Left ventricle myocardium inferior (tissue), 1 donor: ENCODE data around the gene USP21. TPM values are rescaled to one million over a fixed set of nuclear protein-coding genes. Genes with fewer than 3 reads are reported as not detected.

Experiments
- DNase-seq: peaks from one replicate; pipeline ENCODE4 v3.0.0-alpha.2; 2020
- H3K27ac ChIP-seq: fragments of 200-600 bp; replicated peaks from 2 replicates; pipeline ENCODE4 v1.8.0; 2021
- H3K27me3 ChIP-seq: fragments of 200-600 bp; 2 replicates; pipeline ENCODE4 v1.8.0; 2021; ENCODE audit warnings: low read depth
- H3K36me3 ChIP-seq: fragments of 200-600 bp; 2 replicates; pipeline ENCODE4 v1.8.0; 2021
- H3K4me1 ChIP-seq: fragments of 200-600 bp; 2 replicates; pipeline ENCODE4 v1.8.0; 2021
- H3K4me3 ChIP-seq: fragments of 200-600 bp; 2 replicates; pipeline ENCODE4 v1.8.0; 2021; ENCODE audit warnings: mild to moderate bottlenecking, moderate library complexity
- H3K9me3 ChIP-seq: fragments of 200-600 bp; replicated peaks from 2 replicates; pipeline ENCODE4 v1.8.0; 2021
- intact Hi-C: fragments of 100-400 bp; cut with micrococcal nuclease; formaldehyde crosslinking; loops from one replicate; pipeline ENCODE4 v1.11.0; 2022
- total RNA-seq: library from RNA; stranded (reverse); fragmentation: NEBNext Ultra II Directional; extraction: Animal tissue kit (Norgen Biotek cat#: 25700); gene quantifications from one replicate; pipeline ENCODE4 v1.2.1, GENCODE V29; 2021
- TF ChIP-seq, protein P1 (sequence below): fragments of 200-600 bp; IDR thresholded peaks from 2 replicates; pipeline ENCODE4 v1.8.0; 2021; ENCODE audit warnings: antibody characterized with exemption, mild to moderate bottlenecking, borderline replicate concordance
- donor health status: DM: no; HTN: yes; CAD: no; lungs with severe emphysema.

The USP21 gene
- total RNA-seq, 1 donor from 2014 or later, result 20.0 TPM

- intact Hi-C loops, result no loop called here
- H3K4me3 ChIP-seq, result no peak overlapping the region
- no peaks in the 10 kb centered on the region for H3K27me3 ChIP-seq
- TF ChIP-seq, protein P1, sequence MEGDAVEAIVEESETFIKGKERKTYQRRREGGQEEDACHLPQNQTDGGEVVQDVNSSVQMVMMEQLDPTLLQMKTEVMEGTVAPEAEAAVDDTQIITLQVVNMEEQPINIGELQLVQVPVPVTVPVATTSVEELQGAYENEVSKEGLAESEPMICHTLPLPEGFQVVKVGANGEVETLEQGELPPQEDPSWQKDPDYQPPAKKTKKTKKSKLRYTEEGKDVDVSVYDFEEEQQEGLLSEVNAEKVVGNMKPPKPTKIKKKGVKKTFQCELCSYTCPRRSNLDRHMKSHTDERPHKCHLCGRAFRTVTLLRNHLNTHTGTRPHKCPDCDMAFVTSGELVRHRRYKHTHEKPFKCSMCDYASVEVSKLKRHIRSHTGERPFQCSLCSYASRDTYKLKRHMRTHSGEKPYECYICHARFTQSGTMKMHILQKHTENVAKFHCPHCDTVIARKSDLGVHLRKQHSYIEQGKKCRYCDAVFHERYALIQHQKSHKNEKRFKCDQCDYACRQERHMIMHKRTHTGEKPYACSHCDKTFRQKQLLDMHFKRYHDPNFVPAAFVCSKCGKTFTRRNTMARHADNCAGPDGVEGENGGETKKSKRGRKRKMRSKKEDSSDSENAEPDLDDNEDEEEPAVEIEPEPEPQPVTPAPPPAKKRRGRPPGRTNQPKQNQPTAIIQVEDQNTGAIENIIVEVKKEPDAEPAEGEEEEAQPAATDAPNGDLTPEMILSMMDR, result peak; percentile 59
- H3K36me3 ChIP-seq, result no peaks in the 10 kb centered on the region
- no peaks in the 10 kb centered on the region for H3K9me3 ChIP-seq
- H3K27ac ChIP-seq, result no peak overlapping the region
- peaks cover 20% of the 10 kb centered on the region for H3K4me1 ChIP-seq
- no peak for DNase-seq
These were observed 19.5 kb upstream of the USP21 start for GRCh38 chr1:161139766-161140165.

DNA sequence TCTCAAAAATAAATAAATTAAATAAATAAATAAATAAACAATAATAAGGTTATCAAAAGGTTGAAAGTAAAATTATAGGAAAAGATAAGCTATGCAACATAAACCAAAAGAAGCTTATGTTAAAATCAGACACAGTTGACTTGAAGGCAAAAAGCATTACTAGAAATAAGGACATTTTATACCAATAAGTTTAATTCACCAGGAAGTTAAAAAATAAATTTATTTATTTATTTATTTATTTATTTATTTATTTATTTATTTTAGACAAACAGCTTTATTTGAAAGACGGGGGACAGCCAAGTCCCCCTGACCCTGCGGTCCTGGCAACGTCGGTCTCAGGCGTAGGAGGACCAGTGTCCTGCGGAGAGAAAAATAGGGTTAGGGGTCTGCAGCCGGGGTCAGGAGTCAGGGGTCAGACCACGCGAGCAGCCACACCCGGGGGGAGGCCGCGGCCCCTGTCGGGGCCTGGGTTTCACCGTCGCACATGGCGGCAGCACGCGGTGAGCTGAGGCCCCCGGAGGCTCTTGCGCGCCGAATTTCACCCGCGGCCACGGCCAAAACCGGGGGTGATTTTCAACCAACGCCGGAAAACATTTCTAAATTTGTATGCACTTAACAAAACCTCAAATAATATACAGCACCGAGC lies 18.4 kb upstream of the USP21 start:
- no peak overlapping the region for H3K4me3 ChIP-seq
- DNase-seq, result no peak
- no peak overlapping the region for H3K27ac ChIP-seq
- no peaks in the 10 kb centered on the region for H3K9me3 ChIP-seq
- H3K27me3 ChIP-seq, result no peaks in the 10 kb centered on the region
- intact Hi-C loops, result no loop called here
- H3K36me3 ChIP-seq, result no peaks in the 10 kb centered on the region
- H3K4me1 ChIP-seq, result peaks cover 18% of the 10 kb centered on the region
- TF ChIP-seq, protein P1, result no peak

DNA sequence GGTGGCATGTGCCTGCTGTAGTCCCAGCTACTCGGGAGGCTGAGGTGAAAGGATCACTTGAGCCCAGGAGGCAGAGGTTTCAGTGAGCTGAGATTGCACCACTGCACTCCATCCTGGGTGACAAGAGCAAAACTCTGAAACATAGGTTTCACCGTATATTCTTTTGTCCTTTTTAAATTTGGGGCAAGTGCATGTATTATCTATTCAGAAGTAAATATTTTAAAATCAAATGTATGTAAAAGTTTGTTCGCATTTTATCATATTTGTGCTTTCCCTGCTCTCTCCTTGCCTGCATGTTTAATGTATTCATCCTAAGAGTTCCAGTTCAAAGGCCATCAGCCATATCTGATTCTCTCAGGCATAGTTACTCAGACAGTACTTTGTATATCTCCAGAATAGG lies 13.5 kb upstream of the USP21 start:
- no peaks in the 10 kb centered on the region for H3K4me1 ChIP-seq
- TF ChIP-seq, protein P1, result no peak
- no peaks in the 10 kb centered on the region for H3K9me3 ChIP-seq
- no peaks in the 10 kb centered on the region for H3K36me3 ChIP-seq
- intact Hi-C loops, result no loop called here
- no peak overlapping the region for H3K4me3 ChIP-seq
- H3K27ac ChIP-seq, result no peak overlapping the region
- no peak for DNase-seq
- H3K27me3 ChIP-seq, result no peaks in the 10 kb centered on the region

DNA sequence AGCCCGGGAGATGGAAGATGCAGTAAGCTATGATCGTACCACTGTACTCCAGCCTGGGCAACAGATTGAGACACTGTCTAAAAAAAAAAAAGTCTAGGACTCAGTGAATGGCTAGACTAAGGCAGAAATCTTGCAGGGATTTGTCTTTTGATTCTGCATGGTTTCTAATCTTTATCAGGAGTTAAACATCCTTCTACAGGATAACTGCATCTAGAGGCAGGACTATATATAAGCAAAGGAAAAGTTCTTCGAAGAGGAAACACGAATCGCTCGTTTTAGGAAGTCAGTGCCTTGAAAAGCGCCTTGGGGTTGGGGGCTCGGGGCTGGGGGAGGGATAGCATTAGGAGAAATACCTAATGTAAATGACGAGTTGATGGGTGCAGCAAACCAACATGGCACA lies 6.1 kb upstream of the USP21 start:
- intact Hi-C loops, result no loop called here
- TF ChIP-seq, protein P1, result no peak

DNA sequence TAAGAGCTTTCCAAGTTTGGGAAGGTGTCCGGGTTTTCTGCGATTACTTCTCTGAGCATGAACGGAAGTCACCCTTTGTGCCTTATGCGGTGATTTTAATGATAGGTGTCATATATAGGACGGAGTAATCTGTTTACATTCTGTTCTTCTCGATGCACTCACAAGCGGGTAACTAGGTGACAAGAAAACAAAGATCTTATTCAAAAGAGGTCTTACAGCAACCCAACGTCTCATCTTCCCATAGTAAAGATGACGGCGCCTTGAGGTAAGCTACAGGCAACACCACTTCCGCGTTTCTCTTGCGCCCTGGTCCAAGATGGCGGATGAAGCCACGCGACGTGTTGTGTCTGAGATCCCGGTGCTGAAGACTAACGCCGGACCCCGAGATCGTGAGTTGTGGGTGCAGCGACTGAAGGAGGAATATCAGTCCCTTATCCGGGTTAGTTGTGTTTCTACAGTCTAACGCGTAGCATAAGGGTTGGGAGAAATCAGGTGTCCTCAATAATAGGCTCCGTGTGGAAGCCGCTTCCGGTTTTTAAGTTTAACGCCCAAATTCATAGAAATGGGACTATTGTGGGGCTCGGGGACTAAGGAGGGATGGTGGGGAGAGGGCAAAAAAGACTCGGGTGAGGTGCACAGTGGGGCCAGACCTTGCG lies 5.5 kb upstream of the USP21 start, which contains the start of gene UFC1:
TSS of gene UFC1 (plus strand) at position 297 of the 656 bp plus-strand sequence. CDS start at position 317, 20 bp downstream.
- Histone ChIP-seq H3K4me3 (peak within 1 kb of the TSS; percentile 96), H3K27me3 (no peaks in the 10 kb centered on the region), H3K4me1 (peaks cover 30% of the 10 kb centered on the region), H3K9me3 (no peaks in the 10 kb centered on the region), H3K36me3 (peaks cover 21% of the 10 kb centered on the region), H3K27ac (peak within 1 kb of the TSS; percentile 97)
- TF ChIP-seq, protein P1, result no peak
- DNase-seq, result peak; percentile 73
- intact Hi-C loops, result no loop called here

More for the DNA sequence above, 6.1 kb upstream of the USP21 start:
- Histone ChIP-seq H3K9me3 (no peaks in the 10 kb centered on the region), H3K27me3 (no peaks in the 10 kb centered on the region), H3K27ac (peak overlapping the region; percentile 97), H3K4me3 (peak overlapping the region; percentile 96), H3K4me1 (peaks cover 25% of the 10 kb centered on the region), H3K36me3 (peaks cover 17% of the 10 kb centered on the region)
- no peak for DNase-seq
